ENCODE data around the gene RNU6-7. TPM values are rescaled to one million over a fixed set of nuclear protein-coding genes. Genes with fewer than 3 reads are reported as not detected.

The RNU6-7 gene
- not detected for total RNA-seq

- Mint-ChIP-seq H3K36me3 (peaks cover 4% of the 10 kb centered on the region), H3K27ac (peak within 1 kb of the TSS; percentile 100)
- peak; percentile 31 for DNase-seq
Observed at GRCh38 chr14:32201816-32202490, at the start of gene RNU6-7. RNU6-7 (plus strand) TSS chr14:32202045.

DNA sequence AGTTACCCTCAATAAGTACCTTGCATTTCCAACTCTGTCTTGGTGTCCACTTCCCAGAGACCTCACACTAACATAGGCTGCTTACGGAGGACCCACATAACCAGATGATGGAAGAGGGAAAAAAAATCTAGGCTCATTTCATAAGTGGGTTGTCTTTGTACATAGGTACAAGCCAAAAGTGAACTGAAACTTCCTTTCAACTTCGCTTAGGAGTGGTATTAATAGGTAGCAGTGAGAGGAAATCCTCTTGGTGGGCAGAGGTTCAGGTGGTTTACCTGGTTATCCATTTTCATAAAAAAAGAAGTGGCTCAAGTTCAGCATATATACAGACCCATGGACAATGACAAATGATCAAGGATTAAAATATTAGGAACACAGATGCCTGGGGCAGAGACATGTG, 35.8 kb upstream of the RNU6-7 start:
- no peak overlapping the region for H3K4me3 Mint-ChIP-seq
- H3K4me1 Mint-ChIP-seq = peaks cover 7% of the 10 kb centered on the region
- no peaks in the 10 kb centered on the region for H3K27me3 Mint-ChIP-seq
- H3K36me3 Mint-ChIP-seq = peaks cover 2% of the 10 kb centered on the region
- H3K9me3 Mint-ChIP-seq = peaks cover 9% of the 10 kb centered on the region
- no peak overlapping the region for H3K27ac Mint-ChIP-seq
- DNase-seq = no peak

More at GRCh38 chr14:32201816-32202490, at the start of gene RNU6-7:
- peaks cover 54% of the 10 kb centered on the region for H3K4me1 Mint-ChIP-seq
- H3K4me3 Mint-ChIP-seq = peak within 1 kb of the TSS; percentile 91
- H3K9me3 Mint-ChIP-seq = peaks cover 1% of the 10 kb centered on the region
- H3K27me3 Mint-ChIP-seq = peaks cover 4% of the 10 kb centered on the region

DNA sequence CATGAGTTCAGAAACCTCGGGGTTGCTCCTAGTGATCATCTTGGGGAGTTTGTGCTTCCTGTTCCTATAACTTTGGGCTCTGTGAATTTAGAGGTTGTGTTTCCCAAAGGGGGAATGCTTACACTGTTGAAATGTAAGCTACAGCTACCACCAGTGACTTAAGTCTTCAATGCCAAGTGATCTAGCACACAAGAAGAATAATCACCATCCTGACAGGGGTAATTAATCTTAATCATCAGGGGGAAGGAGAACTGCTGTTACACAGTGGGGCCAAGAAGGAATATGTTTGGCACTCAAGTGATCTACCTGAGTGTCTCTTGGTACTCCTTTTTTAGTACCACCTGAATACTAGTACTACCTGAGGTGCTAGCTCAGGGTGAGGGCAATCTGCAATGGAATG, 34.9 kb upstream of the RNU6-7 start:
- Mint-ChIP-seq H3K4me1 (peaks cover 7% of the 10 kb centered on the region), H3K27ac (no peak overlapping the region), H3K27me3 (no peaks in the 10 kb centered on the region), H3K36me3 (no peaks in the 10 kb centered on the region), H3K4me3 (no peak overlapping the region), H3K9me3 (peaks cover 5% of the 10 kb centered on the region)
- DNase-seq = no peak

DNA sequence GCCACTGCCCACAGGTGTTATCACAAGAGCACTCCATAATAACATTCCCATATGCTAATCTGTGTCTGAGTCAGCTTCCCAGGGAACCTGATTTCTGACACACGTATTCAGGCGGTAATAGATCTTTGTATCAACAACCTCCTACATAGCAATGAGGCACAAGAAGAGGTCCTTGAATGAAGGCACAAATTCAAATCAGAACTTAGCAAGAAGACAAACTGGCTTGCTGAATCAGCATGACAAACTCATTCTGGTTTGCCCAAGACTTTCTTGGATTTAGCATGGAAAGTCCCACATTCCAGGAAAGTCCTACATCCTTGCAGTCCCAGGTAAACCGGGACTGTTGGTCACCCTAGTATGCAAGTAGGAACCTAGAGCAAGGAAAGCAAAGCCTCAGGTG, 33.9 kb upstream of the RNU6-7 start:
- peaks cover 7% of the 10 kb centered on the region for H3K4me1 Mint-ChIP-seq

GRCh38 chr14:32169191-32169590, 32.7 kb upstream of the RNU6-7 start:
- H3K27ac Mint-ChIP-seq = no peak overlapping the region
- no peaks in the 10 kb centered on the region for H3K27me3 Mint-ChIP-seq
- DNase-seq = no peak
- H3K36me3 Mint-ChIP-seq = no peaks in the 10 kb centered on the region
- H3K4me3 Mint-ChIP-seq = no peak overlapping the region
- no peaks in the 10 kb centered on the region for H3K9me3 Mint-ChIP-seq
- H3K4me1 Mint-ChIP-seq = peaks cover 7% of the 10 kb centered on the region

More for the DNA sequence above, 33.9 kb upstream of the RNU6-7 start:
- Mint-ChIP-seq H3K27me3 (no peaks in the 10 kb centered on the region), H3K36me3 (no peaks in the 10 kb centered on the region), H3K4me3 (no peak overlapping the region), H3K27ac (no peak overlapping the region), H3K9me3 (peaks cover 2% of the 10 kb centered on the region)
- DNase-seq = no peak

DNA sequence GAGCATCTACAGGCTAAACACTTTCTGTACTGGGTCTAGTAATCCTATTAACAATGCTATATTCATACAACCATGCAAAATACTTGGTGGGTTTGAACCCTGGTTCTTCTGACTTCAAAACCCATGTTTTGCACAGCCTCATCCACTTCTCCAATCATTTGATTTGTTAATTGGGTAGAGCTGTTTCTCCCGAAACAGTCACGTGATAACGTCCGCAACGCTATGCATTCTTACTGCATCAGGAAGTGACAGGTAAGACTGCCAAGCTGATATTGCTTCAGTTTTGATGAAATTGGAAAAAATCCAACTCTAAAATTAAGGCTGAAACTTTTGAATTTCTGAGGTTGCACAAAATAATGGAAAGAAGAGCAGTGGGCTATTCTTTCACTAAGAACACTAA, 30.4 kb upstream of the RNU6-7 start:
- no peak overlapping the region for H3K4me3 Mint-ChIP-seq
- no peaks in the 10 kb centered on the region for H3K36me3 Mint-ChIP-seq

DNA sequence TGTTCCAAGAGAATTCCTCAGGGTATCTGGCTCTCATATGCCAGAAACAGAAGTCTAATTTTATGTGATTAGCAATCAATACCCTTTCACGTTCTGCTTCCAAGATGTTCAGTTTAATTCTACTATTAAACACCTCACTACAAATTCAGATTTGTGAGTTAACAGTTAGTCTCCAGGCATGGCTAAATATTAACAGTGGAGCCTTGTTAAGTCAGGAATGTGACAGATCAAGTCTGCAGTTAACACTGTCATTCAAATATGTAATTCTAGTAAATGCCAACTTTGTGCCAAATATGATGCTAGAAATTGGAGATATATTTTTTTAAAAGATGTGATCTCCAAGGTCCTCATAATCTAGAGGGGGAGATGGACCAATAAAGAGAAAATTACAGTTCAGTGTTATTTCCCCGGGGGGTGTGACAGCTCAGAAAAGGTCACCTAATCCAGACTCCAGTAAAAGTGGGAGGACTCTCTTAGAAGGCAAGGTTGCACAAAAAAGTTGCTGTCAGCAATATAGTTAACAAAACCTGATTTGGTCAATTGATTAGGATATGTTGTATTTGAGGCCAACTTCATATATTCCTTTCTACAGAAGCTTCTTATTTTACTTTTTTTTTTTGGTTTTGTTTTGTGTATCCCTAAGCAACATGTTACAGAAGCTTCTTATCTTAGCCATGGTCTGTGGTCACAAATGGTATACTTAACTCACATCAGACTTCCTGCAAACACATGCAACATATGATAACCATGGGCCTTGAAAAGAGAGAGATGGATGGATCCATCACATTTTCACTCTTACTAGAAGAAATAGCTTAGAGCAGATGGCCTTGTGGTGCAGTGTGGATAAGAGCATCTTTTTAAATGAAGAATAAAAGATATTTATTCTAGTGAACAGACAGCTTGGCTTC, 18.4 kb upstream of the RNU6-7 start:
- Mint-ChIP-seq H3K4me3 (no peak overlapping the region), H3K9me3 (peaks cover 8% of the 10 kb centered on the region), H3K36me3 (peaks cover 6% of the 10 kb centered on the region), H3K27me3 (peaks cover 3% of the 10 kb centered on the region), H3K27ac (no peak overlapping the region), H3K4me1 (peaks cover 7% of the 10 kb centered on the region)
- DNase-seq = no peak

More for the DNA sequence above, 30.4 kb upstream of the RNU6-7 start:
- Mint-ChIP-seq H3K4me1 (peaks cover 7% of the 10 kb centered on the region), H3K9me3 (no peaks in the 10 kb centered on the region), H3K27ac (no peak overlapping the region), H3K27me3 (no peaks in the 10 kb centered on the region)
- no peak for DNase-seq

GRCh38 chr14:32185097-32185496, 16.7 kb upstream of the RNU6-7 start:
- H3K27ac Mint-ChIP-seq = no peak overlapping the region
- no peak overlapping the region for H3K4me3 Mint-ChIP-seq
- peaks cover 9% of the 10 kb centered on the region for H3K4me1 Mint-ChIP-seq
- H3K9me3 Mint-ChIP-seq = peaks cover 8% of the 10 kb centered on the region
- peaks cover 6% of the 10 kb centered on the region for H3K27me3 Mint-ChIP-seq
- DNase-seq = no peak
- H3K36me3 Mint-ChIP-seq = peaks cover 2% of the 10 kb centered on the region

- Mint-ChIP-seq H3K9me3 (peaks cover 5% of the 10 kb centered on the region), H3K27me3 (peaks cover 12% of the 10 kb centered on the region), H3K4me3 (no peak overlapping the region), H3K36me3 (peaks cover 2% of the 10 kb centered on the region), H3K27ac (peak overlapping the region; percentile 18), H3K4me1 (peaks cover 9% of the 10 kb centered on the region)
- no peak for DNase-seq
Observed at GRCh38 chr14:32186248-32186647, 15.6 kb upstream of the RNU6-7 start.

DNA sequence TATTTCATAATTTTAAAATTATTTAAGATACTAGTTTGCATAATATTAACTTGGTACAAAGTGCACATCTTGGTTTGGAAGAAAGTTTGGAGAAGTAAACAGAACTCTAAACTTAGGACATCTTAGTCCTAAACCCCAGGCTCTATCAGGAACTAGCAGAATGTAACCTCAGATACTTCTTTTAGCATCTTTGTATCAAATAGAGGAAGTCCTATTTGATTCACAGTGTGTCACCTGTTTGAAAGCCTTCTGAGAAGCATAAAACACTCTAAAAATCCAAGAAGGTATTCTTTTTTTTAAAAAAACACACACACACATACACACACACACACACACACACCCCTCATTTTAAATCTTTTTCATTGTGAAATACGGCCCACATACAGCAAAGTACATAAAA, 12.0 kb upstream of the RNU6-7 start:
- H3K27ac Mint-ChIP-seq = no peak overlapping the region

GRCh38 chr14:32190673-32191072, 11.2 kb upstream of the RNU6-7 start:
- no peaks in the 10 kb centered on the region for H3K9me3 Mint-ChIP-seq
- H3K4me1 Mint-ChIP-seq = peaks cover 14% of the 10 kb centered on the region
- H3K27me3 Mint-ChIP-seq = peaks cover 9% of the 10 kb centered on the region
- no peak overlapping the region for H3K27ac Mint-ChIP-seq
- H3K4me3 Mint-ChIP-seq = no peak overlapping the region
- no peaks in the 10 kb centered on the region for H3K36me3 Mint-ChIP-seq
- DNase-seq = no peak

More for the DNA sequence above, 12.0 kb upstream of the RNU6-7 start:
- H3K4me1 Mint-ChIP-seq = peaks cover 14% of the 10 kb centered on the region
- H3K9me3 Mint-ChIP-seq = peaks cover 4% of the 10 kb centered on the region
- H3K36me3 Mint-ChIP-seq = no peaks in the 10 kb centered on the region
- H3K27me3 Mint-ChIP-seq = peaks cover 9% of the 10 kb centered on the region
- no peak overlapping the region for H3K4me3 Mint-ChIP-seq
- DNase-seq = no peak

DNA sequence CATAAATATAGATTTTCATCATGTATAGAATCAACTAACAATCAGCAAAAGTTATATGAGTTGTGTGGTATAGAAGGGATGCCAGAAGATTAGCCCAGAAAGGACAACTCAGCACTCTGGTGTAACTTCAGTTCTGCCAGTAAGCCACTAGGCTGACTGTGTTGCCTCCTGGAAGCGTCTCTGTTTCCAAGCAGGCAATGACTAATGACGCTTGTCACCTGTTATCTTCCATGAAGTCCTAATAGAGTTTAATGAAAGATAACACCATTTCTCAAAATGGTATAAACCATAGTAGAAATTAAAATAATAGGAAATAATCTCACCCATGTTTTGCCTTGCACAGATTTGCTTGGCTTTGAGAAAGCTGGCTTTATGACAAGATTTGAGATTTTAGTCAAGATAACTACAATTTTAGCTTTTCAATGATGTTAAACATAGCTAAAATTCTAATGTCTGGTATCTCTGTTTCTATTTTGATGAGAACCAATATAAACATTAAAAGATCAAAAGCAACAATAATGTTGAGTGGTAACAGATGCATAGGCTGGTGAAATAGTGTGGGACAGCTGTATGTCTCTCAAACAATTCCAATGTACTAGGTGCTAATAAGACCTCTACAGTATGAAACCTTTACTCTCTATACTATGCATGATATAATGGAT, 9.0 kb upstream of the RNU6-7 start:
- peaks cover 10% of the 10 kb centered on the region for H3K4me1 Mint-ChIP-seq
- no peak overlapping the region for H3K4me3 Mint-ChIP-seq
- H3K27ac Mint-ChIP-seq = no peak overlapping the region
- no peaks in the 10 kb centered on the region for H3K9me3 Mint-ChIP-seq
- peaks cover 9% of the 10 kb centered on the region for H3K27me3 Mint-ChIP-seq
- no peaks in the 10 kb centered on the region for H3K36me3 Mint-ChIP-seq
- DNase-seq = no peak

GRCh38 chr14:32193532-32193931, 8.3 kb upstream of the RNU6-7 start:
- Mint-ChIP-seq H3K36me3 (no peaks in the 10 kb centered on the region), H3K9me3 (no peaks in the 10 kb centered on the region), H3K4me3 (no peak overlapping the region), H3K27me3 (peaks cover 9% of the 10 kb centered on the region), H3K4me1 (peaks cover 13% of the 10 kb centered on the region), H3K27ac (no peak overlapping the region)
- no peak for DNase-seq

- Mint-ChIP-seq H3K36me3 (no peaks in the 10 kb centered on the region), H3K9me3 (no peaks in the 10 kb centered on the region)
Observed at GRCh38 chr14:32195636-32196035, 6.2 kb upstream of the RNU6-7 start.

DNA sequence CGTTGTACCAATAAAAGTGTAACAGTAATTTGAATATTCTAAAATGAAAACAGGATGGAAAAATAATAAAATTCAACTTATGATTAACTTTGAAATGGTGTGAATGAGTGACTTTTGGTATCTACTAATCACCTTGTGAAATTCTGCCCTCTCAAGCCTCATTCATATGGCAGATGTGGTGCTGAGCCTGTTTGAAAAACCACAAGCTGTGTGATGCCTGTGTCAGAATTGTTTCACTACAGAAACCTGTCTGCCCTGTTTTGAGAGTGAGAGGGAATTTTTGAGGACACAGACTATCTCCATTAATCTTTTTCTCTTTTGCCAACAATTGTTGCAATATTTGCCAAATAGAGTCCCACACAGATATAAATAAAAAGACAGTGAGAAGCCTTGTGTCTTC, 3.9 kb upstream of the RNU6-7 start:
- DNase-seq = peak; percentile 6
- Mint-ChIP-seq H3K4me1 (peaks cover 28% of the 10 kb centered on the region), H3K27ac (no peak overlapping the region), H3K9me3 (no peaks in the 10 kb centered on the region), H3K27me3 (no peaks in the 10 kb centered on the region), H3K36me3 (no peaks in the 10 kb centered on the region), H3K4me3 (no peak overlapping the region)

More at GRCh38 chr14:32195636-32196035, 6.2 kb upstream of the RNU6-7 start:
- Mint-ChIP-seq H3K4me1 (peaks cover 15% of the 10 kb centered on the region), H3K27ac (no peak overlapping the region), H3K4me3 (no peak overlapping the region), H3K27me3 (peaks cover under 1% of the 10 kb centered on the region)
- DNase-seq = no peak
